NT2/D1 (cell line): ENCODE measurements around the gene KLHDC8A.

Source experiments
- SUZ12 ChIP-seq: IDR thresholded peaks from 2 replicates; pipeline ENCODE4 v1.6.1; 2011; ENCODE audit not compliant: insufficient read length, insufficient read depth; ENCODE audit errors: extremely low read depth
- YY1 ChIP-seq: IDR thresholded peaks from 2 replicates; pipeline ENCODE4 v1.6.1; 2011; ENCODE audit not compliant: insufficient read length, insufficient read depth
- ZNF274 ChIP-seq: IDR thresholded peaks from 2 replicates; pipeline ENCODE4 v1.6.1; 2011; ENCODE audit warnings: mild to moderate bottlenecking, low read depth, low read length

GRCh38 chr1:205312866-205313562 lies 43.7 kb downstream of the KLHDC8A start:
- TF ChIP-seq ZNF274 (no peak), YY1 (no peak), SUZ12 (no peak)
